Loucy (cell line): ENCODE data around the gene CFAP20DC.

Source experiments
- H2AFZ ChIP-seq: fragments of 200-600 bp; sonication (generic); 2 replicates; pipeline ENCODE4 v1.6.0; 2016; ENCODE audit warnings: antibody characterized with exemption, mild to moderate bottlenecking, low read length, moderate library complexity
- H3F3A ChIP-seq: fragments of 200-600 bp; 2 replicates; pipeline ENCODE4 v1.6.0; 2016; ENCODE audit warnings: antibody characterized with exemption, low read depth, mild to moderate bottlenecking
- H3K27me3 ChIP-seq: fragments of 200-600 bp; sonication (generic); 2 replicates; pipeline ENCODE4 v1.6.1; 2014; ENCODE audit warnings: low read length, mild to moderate bottlenecking; ENCODE audit not compliant: insufficient read depth, poor library complexity, severe bottlenecking
- H3K36me3 ChIP-seq: fragments of 200-600 bp; sonication (generic); 2 replicates; pipeline ENCODE4 v1.6.1; 2016; ENCODE audit warnings: low read length; ENCODE audit not compliant: insufficient read depth
- H3K4me1 ChIP-seq: fragments of 200-600 bp; sonication (generic); 2 replicates; pipeline ENCODE4 v1.5.1; 2014; ENCODE audit warnings: low read length, mild to moderate bottlenecking; ENCODE audit not compliant: insufficient read depth, poor library complexity, severe bottlenecking
- H3K4me2 ChIP-seq: fragments of 200-600 bp; sonication (generic); 2 replicates; pipeline ENCODE4 v1.6.0; 2014; ENCODE audit warnings: antibody characterized with exemption, low read length, low read depth, mild to moderate bottlenecking; ENCODE audit not compliant: poor library complexity, severe bottlenecking
- H3K4me3 ChIP-seq: fragments of 200-600 bp; sonication (generic); 2 replicates; pipeline ENCODE4 v1.5.1; 2014; ENCODE audit warnings: low read length, mild to moderate bottlenecking, mixed read lengths; ENCODE audit not compliant: poor library complexity, severe bottlenecking
- H3K79me2 ChIP-seq: fragments of 200-600 bp; sonication (generic); 2 replicates; pipeline ENCODE4 v1.6.1; 2014; ENCODE audit warnings: low read length; ENCODE audit not compliant: insufficient read depth
- H3K9ac ChIP-seq: fragments of 200-600 bp; sonication (generic); 2 replicates; pipeline ENCODE4 v1.6.0; 2014; ENCODE audit warnings: mild to moderate bottlenecking, low read depth, low read length, moderate library complexity; ENCODE audit not compliant: poor library complexity, severe bottlenecking
- H3K9me2 ChIP-seq: fragments of 200-600 bp; sonication (generic); replicated peaks from 2 replicates; pipeline ENCODE4 v1.6.1; 2016; ENCODE audit warnings: low read depth, low read length, mixed read lengths
- H3K9me3 ChIP-seq: fragments of 200-600 bp; sonication (generic); 2 replicates; pipeline ENCODE4 v1.6.1; 2014; ENCODE audit warnings: mild to moderate bottlenecking, antibody characterized with exemption, low read length, low read depth; ENCODE audit not compliant: insufficient read depth
- H4K20me1 ChIP-seq: fragments of 200-600 bp; sonication (generic); 2 replicates; pipeline ENCODE4 v1.6.0; 2014; ENCODE audit warnings: antibody characterized with exemption, low read length, mild to moderate bottlenecking; ENCODE audit not compliant: insufficient read depth, poor library complexity, severe bottlenecking
- CTCF ChIP-seq: fragments of 200-600 bp; sonication (generic); conservative IDR thresholded peaks from 2 replicates; pipeline ENCODE4 v1.5.1; 2014; ENCODE audit warnings: mild to moderate bottlenecking, antibody characterized with exemption, low read length
- EZH2phosphoT487 ChIP-seq: fragments of 200-600 bp; IDR thresholded peaks from 2 replicates; pipeline ENCODE4 v1.6.1; 2018; ENCODE audit warnings: antibody characterized with exemption, mild to moderate bottlenecking, moderate library complexity, borderline replicate concordance

Gene CFAP20DC

GRCh38 chr3:58946875-58947274 lies 103.0 kb downstream of the CFAP20DC start:
- Histone ChIP-seq H3K27me3 (no peaks in the 10 kb centered on the region), H3K9ac (no peak overlapping the region), H2AFZ (no peak overlapping the region), H3F3A (no peaks in the 10 kb centered on the region), H3K9me2 (no peaks in the 10 kb centered on the region), H3K4me2 (no peak overlapping the region), H3K4me1 (no peaks in the 10 kb centered on the region), H3K36me3 (no peaks in the 10 kb centered on the region), H4K20me1 (no peaks in the 10 kb centered on the region), H3K4me3 (no peak overlapping the region), H3K79me2 (no peaks in the 10 kb centered on the region), H3K9me3 (0 out of 2 replicates have a peak, but pooled peaks cover 3% of the 10 kb centered on the region)
- TF ChIP-seq CTCF (no peak), EZH2phosphoT487 (no peak)

- Histone ChIP-seq H4K20me1 (no peaks in the 10 kb centered on the region), H3K9ac (no peak overlapping the region), H3K27me3 (no peaks in the 10 kb centered on the region), H3K4me1 (no peaks in the 10 kb centered on the region), H3K9me2 (no peaks in the 10 kb centered on the region), H3F3A (no peaks in the 10 kb centered on the region), H3K79me2 (no peaks in the 10 kb centered on the region), H3K36me3 (no peaks in the 10 kb centered on the region), H2AFZ (no peak overlapping the region), H3K9me3 (no peaks in the 10 kb centered on the region), H3K4me2 (no peak overlapping the region), H3K4me3 (no peak overlapping the region)
- TF ChIP-seq CTCF (no peak), EZH2phosphoT487 (no peak)
Observed at GRCh38 chr3:58938057-58938456, 111.8 kb downstream of the CFAP20DC start.

- Histone ChIP-seq H3K36me3 (no peaks in the 10 kb centered on the region), H3K4me1 (no peaks in the 10 kb centered on the region), H3F3A (no peaks in the 10 kb centered on the region), H3K79me2 (no peaks in the 10 kb centered on the region), H3K9me2 (no peaks in the 10 kb centered on the region; the same call in 1 of the 2 replicates), H3K27me3 (no peaks in the 10 kb centered on the region), H3K4me2 (no peak overlapping the region), H3K9me3 (no peaks in the 10 kb centered on the region), H4K20me1 (no peaks in the 10 kb centered on the region), H3K9ac (no peak overlapping the region), H3K4me3 (no peak overlapping the region), H2AFZ (no peak overlapping the region)
- TF ChIP-seq EZH2phosphoT487 (no peak), CTCF (no peak)
Observed at GRCh38 chr3:58924578-58924977, 125.2 kb downstream of the CFAP20DC start.
